ENCODE measurements around the gene CCL27.

GRCh38 chr9:34710023-34710422 is 47.6 kb upstream of the CCL27 start, which contains the start of gene CCL21:
- no peak for TF ChIP-seq CTCF (IDR thresholded peaks at IDR 0.05; ENCODE audit: insufficient read depth, low read length, poor library complexity, severe bottlenecking)
- TF ChIP-seq EZH2phosphoT487 (conservative IDR thresholded peaks at IDR 0.05; ENCODE audit: low read length): no peak

All from SU-DHL-6 (cell line).